K562 (cell line): ENCODE data around the gene PAN2.

ENCODE experiments used
- ADNP ChIP-seq: fragments of 200-800 bp; sonication (Bioruptor generic); IDR thresholded peaks from 2 replicates; pipeline ENCODE4 v1.6.1; 2016; ENCODE audit warnings: missing genetic modification characterization, missing compliant biosample characterization
- NCOA6 ChIP-seq: fragments of 450-650 bp; IDR thresholded peaks from 2 replicates; pipeline ENCODE4 v1.6.1; 2017; ENCODE audit warnings: mild to moderate bottlenecking
- SMAD1 ChIP-seq: fragments of 150-350 bp; IDR thresholded peaks from 2 replicates; pipeline ENCODE4 v1.6.1; 2014; ENCODE audit warnings: low read length, low read depth; ENCODE audit not compliant: partially characterized antibody
- SMAD2 ChIP-seq: fragments of 150-350 bp; IDR thresholded peaks from 2 replicates; pipeline ENCODE4 v1.6.1; 2014; ENCODE audit warnings: low read depth, mild to moderate bottlenecking, low read length
- SRSF3 ChIP-seq: fragments of 200-400 bp; formaldehyde crosslinking; IDR thresholded peaks from 2 replicates; pipeline ENCODE4 v1.6.1; 2016; ENCODE audit warnings: mild to moderate bottlenecking, low read length, moderate library complexity; ENCODE audit not compliant: insufficient read depth
- ZBTB2 ChIP-seq: fragments of 450-650 bp; IDR thresholded peaks from 2 replicates; pipeline ENCODE4 v1.6.1; 2016; ENCODE audit warnings: antibody characterized with exemption
- ZBTB8A ChIP-seq: fragments of 450-650 bp; IDR thresholded peaks from 2 replicates; pipeline ENCODE4 v1.6.1; 2018; ENCODE audit warnings: mild to moderate bottlenecking, moderate library complexity; ENCODE audit not compliant: partially characterized antibody
- ZNF212 ChIP-seq: fragments of 450-650 bp; formaldehyde crosslinking; IDR thresholded peaks from 2 replicates; pipeline ENCODE4 v1.4.0; 2020; ENCODE audit warnings: mild to moderate bottlenecking

DNA sequence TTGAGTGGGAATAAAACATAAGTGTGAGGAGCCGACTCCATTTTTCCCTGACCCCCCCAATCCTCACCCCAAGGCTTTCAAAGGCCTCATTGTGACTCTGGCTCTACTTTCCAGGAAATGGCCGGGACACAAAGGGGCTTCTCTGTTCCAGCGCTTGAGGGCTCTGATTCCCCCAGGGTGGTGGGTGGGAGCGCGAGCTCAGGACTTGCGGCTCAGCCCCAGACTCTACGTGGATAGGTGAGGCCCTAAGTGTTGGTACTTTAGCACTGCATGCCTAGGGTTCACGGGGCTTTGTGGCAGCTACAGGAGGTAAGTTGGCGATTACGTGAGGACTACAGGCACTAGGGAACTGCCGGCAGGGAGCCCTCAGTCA, 18.6 kb downstream of the PAN2 start:
- TF ChIP-seq SRSF3 = no peak
- TF ChIP-seq ZBTB8A = no peak
- no peak for TF ChIP-seq SMAD1
- TF ChIP-seq ZBTB2 = no peak
- no peak for TF ChIP-seq ADNP (tag)
- TF ChIP-seq ZNF212 = no peak
- no peak for TF ChIP-seq NCOA6
- no peak for TF ChIP-seq SMAD2
